ENCODE results near the gene C2orf74. TPM values are rescaled to one million over a fixed set of nuclear protein-coding genes. Genes with fewer than 3 reads are reported as not detected.
"Not testable (repeated sequence)": the region's sequence is repeated elsewhere in the genome, so short reads cannot be mapped to it uniquely, and the experiment has no call there.

The C2orf74 gene
- total RNA-seq, 1 donor from 2014 or later, result 6.0 TPM

- H3K27ac Mint-ChIP-seq, result no peak overlapping the region
- H3K4me1 Mint-ChIP-seq, result peaks cover 36% of the 10 kb centered on the region
- H3K9me3 Mint-ChIP-seq, result no peaks in the 10 kb centered on the region
- H3K27me3 Mint-ChIP-seq (ENCODE audit: low read depth), result no peaks in the 10 kb centered on the region
- TF ChIP-seq, protein P1, sequence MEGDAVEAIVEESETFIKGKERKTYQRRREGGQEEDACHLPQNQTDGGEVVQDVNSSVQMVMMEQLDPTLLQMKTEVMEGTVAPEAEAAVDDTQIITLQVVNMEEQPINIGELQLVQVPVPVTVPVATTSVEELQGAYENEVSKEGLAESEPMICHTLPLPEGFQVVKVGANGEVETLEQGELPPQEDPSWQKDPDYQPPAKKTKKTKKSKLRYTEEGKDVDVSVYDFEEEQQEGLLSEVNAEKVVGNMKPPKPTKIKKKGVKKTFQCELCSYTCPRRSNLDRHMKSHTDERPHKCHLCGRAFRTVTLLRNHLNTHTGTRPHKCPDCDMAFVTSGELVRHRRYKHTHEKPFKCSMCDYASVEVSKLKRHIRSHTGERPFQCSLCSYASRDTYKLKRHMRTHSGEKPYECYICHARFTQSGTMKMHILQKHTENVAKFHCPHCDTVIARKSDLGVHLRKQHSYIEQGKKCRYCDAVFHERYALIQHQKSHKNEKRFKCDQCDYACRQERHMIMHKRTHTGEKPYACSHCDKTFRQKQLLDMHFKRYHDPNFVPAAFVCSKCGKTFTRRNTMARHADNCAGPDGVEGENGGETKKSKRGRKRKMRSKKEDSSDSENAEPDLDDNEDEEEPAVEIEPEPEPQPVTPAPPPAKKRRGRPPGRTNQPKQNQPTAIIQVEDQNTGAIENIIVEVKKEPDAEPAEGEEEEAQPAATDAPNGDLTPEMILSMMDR (IDR thresholded peaks at IDR 0.05; ENCODE audit: unreplicated experiment), result no peak
- no peak overlapping the region for H3K4me3 Mint-ChIP-seq
- peaks cover 58% of the 10 kb centered on the region for H3K36me3 Mint-ChIP-seq
- no peak for DNase-seq (ENCODE audit: low spot score in 2 of 2, unreplicated experiment in 2 of 2)
These were observed 21.8 kb downstream of the C2orf74 start for GRCh38 chr2:61183795-61184194.

DNA sequence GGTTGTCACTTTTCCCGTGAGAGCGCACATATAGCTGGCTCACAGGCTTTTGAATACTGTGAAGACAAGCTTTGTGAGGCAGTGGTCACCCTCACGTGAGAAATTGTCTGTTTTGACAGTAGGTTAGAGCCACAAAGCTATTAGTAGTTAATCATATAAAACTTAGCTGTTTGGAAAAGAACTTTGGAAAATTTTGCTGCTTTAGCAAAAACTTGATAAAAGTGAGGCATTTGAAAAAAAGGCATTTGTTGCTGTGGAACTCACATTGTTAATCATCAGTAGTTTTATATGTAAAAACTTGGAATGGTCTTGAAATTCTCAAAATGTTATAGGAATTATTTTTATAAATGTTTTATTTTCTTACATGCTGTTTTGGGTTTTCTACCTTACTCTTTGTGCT is 22.3 kb downstream of the C2orf74 start:
- no peak overlapping the region for H3K4me3 Mint-ChIP-seq
- peaks cover 32% of the 10 kb centered on the region for H3K4me1 Mint-ChIP-seq
- no peak overlapping the region for H3K27ac Mint-ChIP-seq
- TF ChIP-seq, protein P1 (IDR thresholded peaks at IDR 0.05; ENCODE audit: unreplicated experiment), result no peak
- H3K9me3 Mint-ChIP-seq, result no peaks in the 10 kb centered on the region
- no peaks in the 10 kb centered on the region for H3K27me3 Mint-ChIP-seq (ENCODE audit: low read depth)
- H3K36me3 Mint-ChIP-seq, result peaks cover 60% of the 10 kb centered on the region
- DNase-seq (ENCODE audit: low spot score in 2 of 2, unreplicated experiment in 2 of 2), result no peak

GRCh38 chr2:61185231-61185728 is 23.3 kb downstream of the C2orf74 start:
- H3K4me1 Mint-ChIP-seq, result peaks cover 22% of the 10 kb centered on the region
- peak overlapping the region; percentile 3 for H3K27ac Mint-ChIP-seq
- no peaks in the 10 kb centered on the region for H3K9me3 Mint-ChIP-seq
- peaks cover 69% of the 10 kb centered on the region for H3K36me3 Mint-ChIP-seq
- no peak for DNase-seq (ENCODE audit: low spot score in 2 of 2, unreplicated experiment in 2 of 2)
- no peaks in the 10 kb centered on the region for H3K27me3 Mint-ChIP-seq (ENCODE audit: low read depth)
- TF ChIP-seq, protein P1 (IDR thresholded peaks at IDR 0.05; ENCODE audit: unreplicated experiment), result no peak
- H3K4me3 Mint-ChIP-seq, result no peak overlapping the region

DNA sequence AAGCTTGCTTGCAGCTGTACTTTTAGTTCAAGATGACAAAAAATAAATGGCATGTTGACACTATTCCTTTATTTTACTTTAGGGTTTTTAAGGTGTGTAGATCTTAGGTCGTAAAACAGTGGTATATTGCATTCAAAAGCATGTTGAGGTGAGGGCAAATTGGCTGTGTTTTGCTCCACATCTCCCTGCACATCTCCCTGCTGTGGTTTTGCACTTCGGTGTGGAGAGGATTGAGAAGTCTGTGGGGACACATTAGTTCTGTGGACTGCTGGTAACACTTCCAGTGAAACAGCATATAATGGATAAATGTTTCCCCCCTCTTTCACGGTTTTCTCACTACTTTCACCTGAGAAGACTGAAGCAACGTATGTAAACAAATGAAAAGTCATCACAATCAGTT is 25.1 kb downstream of the C2orf74 start:
- DNase-seq (ENCODE audit: low spot score in 2 of 2, unreplicated experiment in 2 of 2), result no peak
- H3K4me1 Mint-ChIP-seq, result peaks cover 4% of the 10 kb centered on the region
- H3K27me3 Mint-ChIP-seq (ENCODE audit: low read depth), result no peaks in the 10 kb centered on the region
- no peak overlapping the region for H3K4me3 Mint-ChIP-seq
- H3K36me3 Mint-ChIP-seq, result peaks cover 65% of the 10 kb centered on the region
- TF ChIP-seq, protein P1 (IDR thresholded peaks at IDR 0.05; ENCODE audit: unreplicated experiment), result no peak
- no peaks in the 10 kb centered on the region for H3K9me3 Mint-ChIP-seq
- no peak overlapping the region for H3K27ac Mint-ChIP-seq

GRCh38 chr2:61193670-61194561 is 31.9 kb downstream of the C2orf74 start:
- Mint-ChIP-seq H3K9me3 (no peaks in the 10 kb centered on the region), H3K36me3 (peaks cover 27% of the 10 kb centered on the region), H3K27ac (no peak overlapping the region), H3K27me3 (ENCODE audit: low read depth) (no peaks in the 10 kb centered on the region), H3K4me1 (no peaks in the 10 kb centered on the region), H3K4me3 (no peak overlapping the region)
- TF ChIP-seq, protein P1 (IDR thresholded peaks at IDR 0.05; ENCODE audit: unreplicated experiment), result no peak
- DNase-seq (ENCODE audit: low spot score in 2 of 2, unreplicated experiment in 2 of 2), result no peak

DNA sequence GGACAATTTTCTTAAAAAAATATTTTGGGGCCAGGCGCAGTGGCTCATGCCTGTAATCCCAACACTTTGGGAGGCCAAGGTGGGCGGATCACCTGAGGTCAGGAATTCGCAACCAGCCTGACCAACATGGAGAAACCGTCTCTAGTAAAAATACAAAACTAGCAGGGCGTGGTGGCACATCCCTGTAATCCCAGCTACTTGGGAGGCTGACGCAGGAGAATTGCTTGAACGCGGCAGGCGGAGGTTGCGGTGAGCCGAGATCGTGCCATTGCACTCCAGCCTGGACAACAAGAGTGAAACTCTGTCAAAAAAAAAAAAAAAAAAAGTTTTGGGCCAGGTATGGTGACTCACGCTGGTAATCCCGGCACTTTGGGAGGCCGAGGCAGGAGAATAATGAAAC is 32.7 kb downstream of the C2orf74 start:
- H3K4me1 Mint-ChIP-seq; H3K9me3 Mint-ChIP-seq; H3K27me3 Mint-ChIP-seq (ENCODE audit: low read depth); H3K27ac Mint-ChIP-seq; H3K4me3 Mint-ChIP-seq; DNase-seq (ENCODE audit: low spot score in 2 of 2, unreplicated experiment in 2 of 2): not testable (repeated sequence)
- H3K36me3 Mint-ChIP-seq, result peaks cover 27% of the 10 kb centered on the region

All from mesothelial cell of epicardium (in vitro differentiated cells).